IPS-NIHi11 (cell line): ENCODE results near the gene TSPAN18.
A peak's percentile ranks its signal among the peaks of the same experiment; 100 is the strongest.

Experiments used
- DNase-seq: peaks from one replicate; pipeline ENCODE4 v3.0.0; 2012; ENCODE audit warnings: mixed read lengths, low spot score

The TSPAN18 gene

DNA sequence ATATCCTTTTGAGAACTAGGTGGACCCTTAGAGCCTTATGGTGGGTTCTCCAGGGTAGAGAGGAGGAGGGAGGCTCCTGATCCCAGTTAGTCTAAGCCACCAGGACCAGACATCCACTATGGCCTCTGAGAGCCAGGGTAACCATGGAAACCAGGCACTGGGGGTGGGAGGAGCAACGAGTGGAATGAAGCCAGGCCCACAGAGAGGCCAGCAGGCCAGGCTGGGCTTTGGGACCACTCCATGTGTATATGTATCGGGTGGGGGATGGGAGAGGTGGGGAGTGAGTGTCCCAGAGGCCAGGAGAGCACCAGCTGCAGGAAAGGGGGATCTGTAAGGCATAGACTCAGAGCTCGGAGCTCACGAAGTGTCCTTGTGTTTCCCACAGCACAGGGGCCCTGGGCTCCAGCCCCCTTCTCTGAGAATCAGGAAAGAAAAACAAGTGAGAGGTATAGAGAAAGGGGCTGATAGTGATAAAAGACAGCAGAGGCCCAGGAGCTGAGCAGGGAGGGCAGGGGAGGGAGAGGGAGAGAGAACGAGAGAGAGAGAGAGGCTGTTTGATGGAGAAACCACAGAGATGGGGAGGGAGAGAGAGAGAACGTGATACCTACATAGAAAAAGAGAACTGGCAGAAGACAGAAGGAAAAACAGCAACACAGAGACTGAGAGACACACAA lies 15.5 kb upstream of the TSPAN18 start:
- DNase-seq: peak; percentile 50

DNA sequence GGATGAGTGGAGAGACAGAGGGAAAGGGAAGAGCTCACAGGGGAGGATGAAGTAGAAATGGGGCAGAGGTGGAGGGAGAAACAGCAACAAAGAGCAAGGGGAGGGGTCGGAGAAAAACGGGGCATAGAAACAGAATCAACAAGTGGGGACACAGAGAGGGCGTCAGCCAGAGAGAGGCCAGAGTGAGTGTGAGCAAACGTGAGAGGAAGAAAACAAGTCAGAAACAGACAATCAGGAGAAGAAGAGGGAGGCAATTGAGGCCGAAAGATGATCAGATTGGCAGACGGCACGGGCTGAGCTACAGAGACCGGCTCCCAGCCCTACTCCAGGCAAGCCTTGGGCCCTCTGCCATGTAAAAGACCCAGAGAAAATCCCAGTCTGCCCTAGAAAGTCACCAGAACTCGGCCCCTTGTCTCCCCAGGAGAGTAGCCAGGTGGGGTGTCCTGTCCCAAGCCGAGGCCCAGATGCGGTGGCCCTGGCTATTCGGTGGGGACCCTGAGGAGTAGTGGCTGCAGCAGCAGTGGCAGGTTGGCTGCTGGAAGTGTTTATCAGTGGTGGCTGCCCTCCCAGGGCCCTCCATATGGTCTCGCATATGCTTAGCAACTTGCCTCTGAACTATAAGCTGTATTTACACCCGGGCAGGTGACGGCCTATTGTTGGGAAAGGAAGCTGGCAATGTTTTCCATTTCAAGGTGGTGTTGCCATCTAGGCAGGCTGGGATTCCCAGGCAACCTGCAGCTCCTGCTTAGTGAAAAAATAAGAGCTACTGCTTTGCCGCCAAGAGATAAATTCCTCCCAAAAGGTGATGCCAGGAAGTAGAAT lies 14.8 kb upstream of the TSPAN18 start:
- no peak for DNase-seq

DNA sequence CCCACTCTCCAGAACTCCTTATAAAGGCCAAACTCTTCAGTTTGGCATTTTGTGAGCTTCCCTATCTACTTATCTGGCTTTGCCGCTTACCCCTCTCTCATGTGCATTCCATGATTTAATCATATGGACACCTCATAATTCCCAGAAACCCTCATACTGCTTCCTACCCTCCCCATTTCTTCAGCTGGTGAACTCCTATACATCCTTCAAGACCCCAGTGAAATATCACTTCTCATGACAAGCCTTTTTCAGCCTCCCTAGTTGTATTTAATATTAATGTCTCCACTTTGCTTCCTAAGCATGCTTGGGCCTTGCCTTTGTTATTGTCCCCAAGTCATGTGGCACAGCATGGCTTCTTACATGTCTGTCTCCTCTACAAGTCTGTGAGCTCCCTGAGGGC lies 13.7 kb upstream of the TSPAN18 start:
- no peak for DNase-seq

DNA sequence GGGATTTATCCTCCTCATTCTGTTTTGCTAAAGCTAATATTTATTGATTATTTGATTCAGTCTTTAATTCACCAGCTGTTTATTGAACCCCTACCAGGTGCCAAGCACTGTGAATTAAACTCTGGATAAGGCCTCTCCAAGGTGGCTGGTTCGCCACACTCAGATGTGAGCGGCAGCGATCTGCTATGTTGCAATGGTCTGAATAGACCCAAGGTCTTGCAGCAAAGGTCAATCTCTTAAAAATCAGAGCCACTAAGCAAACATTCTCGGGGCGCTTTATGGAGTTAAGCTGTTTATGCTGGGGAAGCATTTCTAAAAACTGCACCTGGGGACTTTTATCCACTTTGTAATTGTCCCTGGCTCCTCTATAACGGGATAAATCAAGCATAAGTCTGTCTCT lies 10.5 kb upstream of the TSPAN18 start:
- no peak for DNase-seq

DNA sequence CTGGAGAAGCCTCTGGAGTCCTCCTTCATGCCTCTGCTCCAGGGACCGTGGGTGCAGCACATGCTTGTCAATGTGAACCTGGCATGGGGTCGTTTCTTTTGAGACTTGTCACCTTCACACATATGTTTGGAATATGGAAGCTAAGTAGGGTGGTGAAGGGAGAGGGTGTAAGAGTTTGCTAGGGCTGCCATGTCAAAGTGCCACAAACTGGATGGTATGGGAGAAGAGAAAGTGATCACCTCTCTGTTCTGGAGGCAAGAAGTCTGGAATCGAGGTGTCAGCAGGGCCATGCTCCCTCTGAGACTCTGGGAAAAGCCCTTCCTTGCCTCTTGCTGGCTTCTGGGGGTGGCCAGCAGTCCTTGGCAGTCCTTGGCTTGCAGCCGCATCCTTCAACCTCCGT lies 8.7 kb upstream of the TSPAN18 start:
- DNase-seq: no peak

DNA sequence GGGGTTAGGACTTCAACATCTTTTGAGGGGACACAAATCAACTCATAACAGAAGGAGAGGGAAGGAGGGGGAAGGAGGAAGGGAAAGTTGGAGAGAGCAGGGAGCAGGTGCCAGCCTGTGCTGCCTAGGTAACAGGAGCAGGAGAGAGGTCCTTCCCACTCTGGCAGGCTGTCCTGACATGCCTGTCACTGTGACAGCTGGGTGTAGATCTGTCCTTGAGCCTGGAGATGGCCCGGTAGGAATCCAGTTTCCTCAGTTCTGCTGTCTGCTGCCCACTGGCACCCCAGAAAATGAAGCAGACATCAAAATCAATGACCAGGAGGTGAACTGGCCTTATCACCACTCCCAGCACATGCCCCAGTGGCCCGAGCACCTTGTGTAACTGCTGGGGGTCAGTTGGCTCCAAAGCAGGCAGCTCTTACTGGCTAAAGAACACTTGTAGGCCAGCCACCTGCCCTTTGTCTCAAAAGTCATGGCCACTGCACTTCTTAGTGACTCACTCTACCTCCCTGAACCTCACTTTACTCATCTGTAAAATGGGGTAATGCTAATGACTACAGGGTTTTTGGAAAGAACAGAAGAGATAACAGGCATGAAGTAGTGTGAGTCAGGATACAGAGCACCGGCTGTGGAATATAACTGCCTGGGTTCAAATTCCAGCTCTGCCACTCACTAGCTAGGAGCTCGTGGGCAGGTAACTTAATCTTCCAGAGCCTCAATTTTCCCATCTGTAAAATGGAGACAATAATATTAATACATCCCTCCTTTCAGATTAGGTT lies 8.0 kb upstream of the TSPAN18 start:
- DNase-seq: no peak

DNA sequence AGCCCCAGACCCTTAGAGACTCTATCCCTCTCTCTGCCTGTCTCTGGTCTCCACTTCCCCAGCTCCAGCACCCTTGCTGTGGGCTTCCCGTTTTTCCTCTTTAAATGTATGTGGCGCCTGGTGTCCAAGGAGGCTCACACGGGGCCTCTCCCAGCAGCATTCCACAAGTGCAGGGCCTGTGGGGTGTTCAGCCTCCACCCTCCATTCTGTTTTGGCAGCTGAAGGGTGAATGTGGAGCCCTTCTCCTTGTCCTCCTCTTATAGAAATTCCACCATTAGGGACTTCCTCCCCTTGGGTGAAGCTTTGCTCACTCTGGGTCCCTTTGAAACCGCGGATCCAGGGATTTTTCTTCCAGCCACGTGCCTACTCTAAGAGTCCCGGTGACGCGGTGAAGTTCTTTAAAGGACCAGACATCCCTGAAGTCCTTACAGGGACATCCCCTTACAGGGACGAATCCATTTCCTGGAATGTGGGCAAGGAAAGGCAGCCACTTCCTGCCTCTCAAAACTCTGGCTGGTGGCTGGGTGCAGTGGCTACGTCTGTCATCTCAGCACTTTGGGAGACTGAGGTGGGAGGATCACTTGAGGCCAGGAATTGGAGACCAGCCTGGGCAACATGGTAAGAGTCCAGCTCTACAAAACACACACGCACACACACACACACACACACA lies 1.6 kb upstream of the TSPAN18 start:
- DNase-seq: no peak

DNA sequence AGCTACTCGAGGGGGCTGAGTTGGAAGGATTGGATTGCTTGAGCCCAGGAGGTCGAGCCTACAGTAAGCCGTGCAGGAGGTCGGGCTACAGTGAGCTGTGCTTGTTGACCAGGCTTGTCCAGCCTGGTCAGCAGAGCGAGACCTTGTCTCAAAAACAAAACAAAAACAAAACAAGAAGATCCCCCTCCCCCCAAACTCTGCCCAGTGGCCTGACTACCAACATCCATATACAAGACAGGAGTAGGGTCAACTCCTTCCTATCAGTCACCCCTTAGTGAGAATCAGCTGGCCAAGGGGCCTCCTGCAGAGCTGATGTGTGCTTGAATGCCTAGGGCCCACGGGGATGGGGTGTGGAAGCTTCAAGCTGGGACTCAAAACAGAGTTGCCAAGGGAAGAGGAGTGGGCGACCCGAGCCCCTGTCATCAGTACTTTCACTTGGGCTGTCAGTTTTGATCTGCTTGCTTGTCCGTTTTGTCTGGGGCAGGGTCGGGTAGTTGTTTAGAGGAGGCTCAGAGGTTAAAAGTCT lies 942 bp upstream of the TSPAN18 start:
- no peak for DNase-seq

DNA sequence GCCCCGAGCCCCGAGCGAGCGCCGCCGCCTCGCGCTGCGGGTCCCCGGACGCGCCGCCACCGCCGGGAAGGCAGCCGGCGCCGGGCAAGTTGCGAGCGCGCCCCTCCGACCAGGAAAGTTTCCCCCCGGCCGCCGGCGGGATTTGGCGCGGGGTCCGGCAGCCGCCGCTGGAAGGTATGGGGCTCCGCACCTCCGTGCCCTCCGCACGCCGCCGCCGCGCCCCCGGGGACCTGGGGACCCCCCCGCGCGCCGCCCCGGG lies 281 bp downstream of the TSPAN18 start:
- no peak for DNase-seq

DNA sequence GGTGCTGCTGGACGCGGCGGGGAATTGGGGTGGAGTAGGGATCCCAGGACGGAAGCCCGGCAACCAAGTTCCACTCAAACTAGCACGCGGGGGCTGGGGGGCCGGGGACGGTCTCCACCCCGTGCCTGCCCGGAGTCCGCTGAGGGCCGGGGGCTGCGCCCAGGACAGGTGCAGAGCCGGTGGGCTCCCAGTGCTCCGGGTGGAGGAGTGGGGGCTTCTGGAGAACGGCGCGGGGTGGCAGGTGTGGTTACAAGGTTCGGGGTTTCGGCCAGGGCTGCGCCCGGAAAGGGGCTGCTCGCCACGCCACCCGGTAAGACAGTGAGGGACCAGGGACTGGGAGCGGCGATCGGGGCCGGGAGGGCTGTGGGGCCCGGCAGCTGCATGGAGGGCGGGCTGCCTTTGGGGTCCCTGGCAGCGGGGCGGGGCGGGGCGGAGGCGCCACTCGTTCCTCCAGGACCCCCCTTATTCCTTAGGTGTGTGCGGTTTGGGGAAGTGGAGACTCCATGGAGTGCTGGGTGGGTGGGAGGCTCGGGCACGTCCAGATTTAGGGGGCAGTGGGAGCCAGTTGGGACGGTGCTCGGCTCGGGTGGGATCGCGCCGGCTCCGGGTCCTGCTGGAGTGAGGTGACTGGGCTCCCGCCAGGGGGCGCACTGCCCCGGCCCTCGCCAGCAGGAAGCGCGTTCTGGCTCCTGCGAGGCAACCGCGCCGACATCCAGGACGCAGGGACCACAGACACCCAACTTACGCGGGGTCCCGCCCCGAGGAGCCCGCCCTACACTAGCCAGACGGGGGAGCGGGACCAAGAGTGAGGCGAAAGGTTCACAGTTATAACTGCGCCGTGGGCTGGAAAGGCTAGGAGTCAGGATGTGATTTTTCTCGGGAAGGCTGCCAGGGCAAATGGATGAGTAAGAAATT lies 868 bp downstream of the TSPAN18 start:
- peak; percentile 90 for DNase-seq

DNA sequence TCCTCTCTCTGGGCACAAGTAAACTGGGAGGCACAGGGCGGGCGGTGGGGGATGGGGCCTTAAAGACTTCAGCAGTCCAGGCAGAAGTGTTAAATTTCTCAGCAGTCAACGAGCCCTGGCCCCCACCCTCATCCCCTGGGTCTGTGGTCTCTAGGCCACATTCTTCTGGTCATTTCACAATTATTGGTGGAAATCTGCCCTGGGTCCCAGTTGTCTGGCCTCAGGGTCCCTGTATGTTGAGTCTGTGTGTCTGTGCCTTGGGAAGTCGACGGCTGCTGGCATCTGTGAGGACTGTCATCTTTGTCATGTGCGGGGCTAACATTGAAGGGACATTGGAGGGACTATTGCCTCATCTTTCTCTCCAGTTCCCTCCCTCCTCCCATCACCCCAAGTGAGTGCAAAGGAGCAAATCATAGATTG lies 1.7 kb downstream of the TSPAN18 start:
- DNase-seq: no peak

DNA sequence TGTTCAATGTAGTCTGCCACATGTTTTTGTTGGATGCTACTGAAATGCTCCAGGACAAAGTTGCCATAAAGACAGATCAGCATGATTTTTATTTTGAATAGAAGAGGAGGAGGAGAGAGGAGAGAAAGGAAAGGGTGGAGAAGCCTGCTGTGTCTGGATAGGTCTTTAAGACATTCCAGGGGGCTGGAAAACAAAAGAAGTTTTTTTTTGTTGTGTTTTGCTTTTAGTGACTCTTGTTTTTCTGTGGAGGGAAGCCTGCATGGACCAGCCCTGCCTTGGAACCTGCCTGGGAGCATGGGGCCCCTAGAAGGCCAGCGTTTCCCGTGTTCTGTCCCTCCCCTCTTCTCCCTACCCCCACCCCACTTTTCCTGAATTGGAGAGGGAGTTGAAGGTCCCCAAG lies 2.3 kb downstream of the TSPAN18 start:
- no peak for DNase-seq

DNA sequence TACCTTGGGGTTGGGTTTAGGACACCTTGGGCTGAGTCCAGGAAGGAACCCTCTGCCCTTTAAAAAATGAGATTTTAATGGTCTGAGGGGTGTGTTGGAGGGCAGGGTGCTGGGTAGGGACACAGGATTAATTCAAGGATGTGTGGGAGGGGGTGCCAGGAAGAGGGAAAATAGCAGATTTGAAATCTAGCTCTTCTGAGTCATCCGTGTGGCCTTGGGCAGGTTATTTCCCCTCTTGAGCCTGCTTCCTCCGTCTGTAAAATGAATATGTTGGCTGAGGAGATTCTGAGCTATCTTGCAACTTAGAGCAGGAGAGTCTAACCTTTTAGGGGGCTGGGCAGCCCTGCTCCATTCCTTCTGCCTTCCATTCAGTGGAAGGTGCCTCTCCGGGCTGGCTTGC lies 3.0 kb downstream of the TSPAN18 start:
- no peak for DNase-seq

DNA sequence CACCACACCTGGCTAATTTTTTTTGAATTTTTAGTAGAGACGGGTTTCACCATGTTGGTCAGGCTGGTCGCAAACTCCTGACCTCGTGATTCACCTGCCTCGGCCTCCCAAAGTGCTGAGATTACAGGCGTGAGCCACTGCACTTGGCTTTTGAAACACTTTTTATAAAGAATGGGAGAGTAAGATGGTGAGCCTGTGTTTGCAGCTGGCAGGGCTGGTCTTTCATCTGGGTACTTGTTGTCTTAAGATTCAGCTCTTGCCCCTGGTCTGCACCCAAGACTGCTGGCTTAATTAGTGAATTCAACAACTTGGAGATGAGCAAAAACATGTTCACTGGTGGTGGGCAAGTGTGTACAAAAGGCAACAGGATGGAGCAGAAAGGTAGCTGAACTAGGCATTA lies 4.0 kb downstream of the TSPAN18 start:
- no peak for DNase-seq

DNA sequence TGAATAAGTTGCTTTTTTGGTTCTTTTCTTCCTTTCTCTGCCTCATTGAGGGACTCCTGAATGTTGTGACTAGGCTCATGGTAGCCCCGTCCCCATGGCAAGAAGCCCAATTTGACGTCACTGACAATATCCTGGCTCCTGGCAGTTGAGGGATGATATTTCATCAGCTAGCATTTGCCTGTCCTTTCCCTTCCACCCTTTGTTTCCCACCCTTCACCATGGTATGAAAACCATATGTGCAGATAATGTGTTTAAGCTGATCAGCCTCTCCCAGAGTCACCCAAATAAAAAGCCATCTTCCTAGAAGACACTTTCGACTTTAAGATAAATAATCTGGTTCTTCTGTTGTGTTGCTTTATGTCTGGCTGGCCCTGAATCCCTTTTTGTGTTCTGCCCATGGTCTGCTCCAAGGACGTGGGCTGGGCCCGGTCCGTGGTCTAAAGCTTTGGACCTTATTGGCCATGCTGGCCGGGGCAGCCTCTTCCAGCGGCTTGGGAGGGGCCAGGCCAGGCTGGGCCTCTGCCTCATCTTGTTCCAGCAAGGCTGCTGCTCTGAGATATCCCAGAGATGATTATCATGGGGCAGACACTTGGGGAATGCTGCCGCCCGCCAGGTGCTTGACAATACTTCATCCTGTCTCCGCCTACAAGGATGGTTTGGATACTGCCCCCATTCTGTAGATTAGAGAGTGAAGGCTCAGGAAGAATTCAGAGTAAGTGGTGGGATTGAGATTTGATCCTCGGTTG lies 5.1 kb downstream of the TSPAN18 start:
- DNase-seq: no peak

DNA sequence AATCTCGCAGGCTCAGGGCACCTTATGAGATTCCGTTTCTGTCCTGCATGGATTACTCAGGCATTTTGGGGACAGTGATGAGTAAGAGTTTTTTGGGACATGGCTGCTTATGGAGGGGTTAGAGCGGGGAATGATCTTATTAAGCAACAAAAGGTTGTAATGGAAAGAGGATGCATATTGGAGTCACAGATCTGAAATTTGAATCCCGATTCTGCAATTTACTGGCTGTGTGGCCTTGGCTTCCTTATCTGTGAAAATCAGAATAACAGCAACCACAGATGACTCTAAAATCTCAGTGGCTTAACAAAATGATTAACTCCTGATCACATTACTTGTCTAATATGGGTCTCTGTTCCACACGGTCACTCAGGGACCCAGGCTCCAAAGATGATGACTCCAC lies 5.8 kb downstream of the TSPAN18 start:
- DNase-seq: no peak

DNA sequence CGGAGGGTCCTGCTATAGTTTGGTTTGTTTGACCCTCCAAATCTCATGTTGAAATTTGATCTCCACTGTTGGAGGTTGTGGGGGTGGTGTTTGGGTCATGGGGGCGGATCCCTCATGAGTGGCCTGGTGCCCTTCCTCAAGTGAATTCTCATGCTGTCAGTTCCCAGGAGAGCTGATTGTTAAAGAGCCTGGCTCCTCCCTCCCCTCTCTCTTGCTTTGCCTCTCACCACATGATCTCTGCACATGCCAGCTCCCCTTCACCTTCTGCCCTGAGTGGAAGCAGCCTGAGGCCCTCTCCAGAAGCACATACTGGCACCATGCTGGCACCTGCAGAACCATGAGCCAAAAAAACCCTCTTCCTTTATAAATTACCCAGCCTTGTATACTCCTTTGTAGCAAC lies 7.1 kb downstream of the TSPAN18 start:
- no peak for DNase-seq

DNA sequence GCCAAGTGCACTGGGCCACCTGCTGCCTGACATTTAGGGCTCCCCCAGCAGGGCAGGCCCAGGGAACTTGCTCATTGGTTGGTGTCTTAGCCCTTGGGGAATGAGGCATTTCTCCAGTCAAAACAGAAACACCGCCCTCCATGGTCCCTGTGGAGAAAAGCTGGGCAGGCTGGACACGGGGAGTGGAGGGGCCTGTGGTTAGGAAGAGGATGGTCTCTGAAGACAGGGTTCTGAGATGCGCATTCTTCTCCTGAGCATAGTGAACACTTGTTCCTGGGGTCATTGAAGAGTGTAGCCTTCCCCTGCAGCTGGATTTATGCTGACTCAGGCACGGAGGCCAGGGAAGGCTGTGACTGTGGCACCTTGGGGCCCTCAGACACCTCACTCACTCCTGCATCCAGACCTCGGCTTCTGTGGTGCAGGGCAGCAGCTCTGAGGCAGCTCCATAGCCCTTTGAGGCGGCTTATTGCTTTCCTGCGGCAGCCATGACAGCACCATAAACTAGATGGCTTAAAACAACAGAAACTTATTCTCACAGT lies 8.2 kb downstream of the TSPAN18 start:
- DNase-seq: no peak

DNA sequence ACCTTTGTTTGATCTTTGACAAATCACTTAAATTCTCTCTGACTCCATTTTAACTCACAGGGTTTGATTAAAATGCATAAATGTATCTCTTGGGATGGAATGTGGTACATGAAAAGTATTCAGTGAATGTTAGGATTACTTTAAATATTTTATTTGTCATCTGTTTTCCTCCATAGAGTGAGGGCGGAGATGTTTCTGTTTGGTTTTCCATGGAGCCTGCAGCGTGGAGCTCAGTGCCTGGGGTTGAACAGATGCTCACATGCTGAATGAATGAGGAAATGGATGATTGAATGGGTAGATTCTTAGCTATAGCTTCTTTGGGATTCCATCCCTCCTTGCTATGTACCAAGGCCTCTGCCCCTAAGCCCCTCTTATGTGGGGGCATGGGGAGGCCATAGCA lies 10.0 kb downstream of the TSPAN18 start:
- no peak for DNase-seq
